Esophagus muscularis mucosa (tissue), 4 donors: ENCODE measurements around the gene PRKD1.

ENCODE experiments used
- EP300 ChIP-seq: sonication (generic); formaldehyde crosslinking; IDR thresholded peaks from one replicate; pipeline ENCODE4 v1.6.1; 2017; ENCODE audit warnings: antibody characterized with exemption
- POLR2A ChIP-seq: fragments of 450-650 bp; IDR thresholded peaks from one replicate; pipeline ENCODE4 v1.6.1; 2017; ENCODE audit warnings: antibody characterized with exemption, moderate library complexity, mild to moderate bottlenecking, low read depth
- POLR2AphosphoS5 ChIP-seq, 2 donors: sonication (generic); formaldehyde crosslinking; IDR thresholded peaks; one replicate each; pipeline ENCODE4 v1.6.1; 2017; ENCODE audit warnings: antibody characterized with exemption in 2 of 2
- TF ChIP-seq, protein P1 (sequence below), 3 experiments: fragments of 200-600 bp in 2 of 3; fragments of 450-650 bp in 1 of 3; sonication (generic) in 2 of 3; IDR thresholded peaks; one replicate each; pipeline ENCODE4 v1.5.1; 2017 to 2019; ENCODE audit warnings: antibody characterized with exemption in 3 of 3, mild to moderate bottlenecking in 2 of 3, moderate library complexity in 1 of 3

DNA sequence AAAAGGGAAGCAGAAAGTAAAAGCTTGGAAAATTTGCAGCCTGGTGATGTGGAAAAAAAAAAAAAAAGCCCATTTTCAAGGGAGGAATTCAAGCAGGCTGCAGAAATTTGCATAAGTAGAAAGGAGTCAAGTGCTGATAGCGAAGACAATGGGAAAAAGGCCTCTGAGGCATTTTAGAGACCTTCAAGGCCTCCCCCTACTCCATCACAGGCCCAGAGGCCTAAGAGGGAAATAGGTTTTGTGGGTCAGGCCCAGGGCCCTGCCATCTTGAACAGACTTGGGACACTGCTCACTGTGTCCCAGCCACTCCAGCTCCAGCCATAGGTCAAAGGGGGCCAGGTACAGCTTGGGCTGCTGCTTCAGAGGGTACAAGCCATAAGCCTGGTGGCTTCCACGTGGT is 13.8 kb upstream of the PRKD1 start:
- TF ChIP-seq, protein P1, sequence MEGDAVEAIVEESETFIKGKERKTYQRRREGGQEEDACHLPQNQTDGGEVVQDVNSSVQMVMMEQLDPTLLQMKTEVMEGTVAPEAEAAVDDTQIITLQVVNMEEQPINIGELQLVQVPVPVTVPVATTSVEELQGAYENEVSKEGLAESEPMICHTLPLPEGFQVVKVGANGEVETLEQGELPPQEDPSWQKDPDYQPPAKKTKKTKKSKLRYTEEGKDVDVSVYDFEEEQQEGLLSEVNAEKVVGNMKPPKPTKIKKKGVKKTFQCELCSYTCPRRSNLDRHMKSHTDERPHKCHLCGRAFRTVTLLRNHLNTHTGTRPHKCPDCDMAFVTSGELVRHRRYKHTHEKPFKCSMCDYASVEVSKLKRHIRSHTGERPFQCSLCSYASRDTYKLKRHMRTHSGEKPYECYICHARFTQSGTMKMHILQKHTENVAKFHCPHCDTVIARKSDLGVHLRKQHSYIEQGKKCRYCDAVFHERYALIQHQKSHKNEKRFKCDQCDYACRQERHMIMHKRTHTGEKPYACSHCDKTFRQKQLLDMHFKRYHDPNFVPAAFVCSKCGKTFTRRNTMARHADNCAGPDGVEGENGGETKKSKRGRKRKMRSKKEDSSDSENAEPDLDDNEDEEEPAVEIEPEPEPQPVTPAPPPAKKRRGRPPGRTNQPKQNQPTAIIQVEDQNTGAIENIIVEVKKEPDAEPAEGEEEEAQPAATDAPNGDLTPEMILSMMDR (IDR thresholded peaks at IDR 0.05): no peak
- TF ChIP-seq POLR2A (no peak), EP300 (no peak), POLR2AphosphoS5 (IDR thresholded peaks at IDR 0.05) (no peak)
